GM21717 (cell line): Measurements from ENCODE around the gene NAA10.

Source experiments
- ATAC-seq: cut with Tn5 transposase; IDR thresholded peaks from one replicate; pipeline ENCODE4 v1.9.1; 2021; ENCODE audit warnings: mild to moderate bottlenecking, moderate library complexity; ENCODE audit not compliant: unreplicated experiment

NAA10 gene

DNA sequence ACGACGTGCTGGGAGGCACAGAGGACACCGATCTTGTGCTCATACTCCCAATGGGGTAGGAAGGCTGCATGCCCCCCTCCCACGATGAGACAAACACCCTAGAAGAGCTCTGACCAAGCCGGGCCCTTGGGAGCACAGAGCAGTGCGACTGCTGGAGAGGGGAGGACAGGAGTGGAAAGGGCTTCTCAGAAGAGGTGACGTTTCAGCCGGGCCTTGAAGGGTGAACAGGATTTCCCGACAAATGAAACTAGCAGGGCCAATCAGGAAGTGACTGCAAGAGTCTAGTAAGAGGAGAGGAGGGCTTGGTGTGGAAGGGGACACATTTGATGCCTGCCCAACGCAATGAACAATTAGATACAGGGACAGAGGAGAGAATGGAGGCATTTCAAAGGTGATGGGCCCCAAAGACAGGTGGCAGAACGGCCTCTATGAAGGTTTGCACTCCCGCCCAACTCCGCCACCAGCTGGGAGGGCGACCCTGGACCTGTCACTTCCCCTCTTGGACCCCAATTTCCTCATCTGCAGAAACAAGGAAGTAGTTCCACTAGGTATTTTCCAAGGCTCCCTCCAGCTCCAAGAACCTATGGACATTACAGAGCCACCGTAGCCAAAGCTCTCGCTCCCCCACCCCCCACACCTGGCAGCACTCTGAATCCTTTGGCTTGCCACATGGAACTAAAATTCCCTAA lies 32.8 kb upstream of the NAA10 start:
- no peak for ATAC-seq

DNA sequence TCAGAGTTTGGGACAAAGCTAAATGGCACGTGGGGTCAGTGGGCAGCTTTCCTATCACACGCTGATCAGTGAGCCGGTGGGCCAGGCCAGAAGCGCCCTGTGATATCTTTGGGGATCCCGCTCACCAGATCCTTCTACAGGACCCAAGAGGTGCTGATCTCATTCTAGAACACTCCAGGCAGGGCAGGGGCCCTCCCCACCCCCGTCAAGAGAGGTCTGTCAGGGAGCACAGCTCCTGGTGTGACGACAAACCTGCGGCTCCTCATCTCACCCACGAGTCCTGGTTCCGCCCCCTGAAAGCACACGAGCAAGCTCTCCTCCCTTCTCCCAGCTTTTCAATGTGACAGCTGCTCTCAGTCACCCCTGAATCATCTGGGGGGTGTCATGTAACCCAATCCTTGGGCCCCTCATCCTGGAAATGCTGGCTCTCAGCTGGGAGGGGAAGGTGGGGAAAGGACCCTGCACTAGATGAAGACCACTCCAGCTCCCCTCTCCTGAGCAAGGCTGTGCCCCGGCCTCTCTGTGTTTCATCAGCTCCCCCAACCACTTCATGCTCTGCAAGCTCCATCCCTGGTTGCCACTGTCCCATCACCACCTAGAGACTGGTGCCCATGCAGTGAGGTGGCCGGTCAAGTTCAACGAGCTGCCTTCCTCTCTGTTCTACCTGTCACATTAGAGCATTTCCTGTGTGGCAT lies 32.2 kb upstream of the NAA10 start:
- ATAC-seq: no peak

DNA sequence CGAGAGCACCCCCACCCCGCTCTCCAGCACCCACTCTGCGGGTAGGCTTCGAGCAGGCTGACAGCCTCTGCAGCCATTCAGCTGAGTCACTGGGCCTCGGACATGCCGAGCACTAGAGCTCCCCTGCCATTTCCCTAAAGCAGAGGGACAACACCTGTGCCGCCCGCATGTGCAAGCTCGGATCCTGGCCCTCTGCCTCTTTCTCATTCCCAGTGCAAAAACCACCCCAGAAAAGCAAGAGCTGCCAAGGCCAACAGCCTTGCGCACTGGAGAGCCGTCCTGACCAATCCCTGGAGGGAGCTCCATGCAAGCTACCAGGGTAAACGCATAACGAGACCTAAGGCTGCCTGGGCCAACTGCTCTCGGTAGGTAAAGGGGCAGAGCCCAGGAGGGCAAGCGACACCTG lies 31.4 kb upstream of the NAA10 start:
- no peak for ATAC-seq

DNA sequence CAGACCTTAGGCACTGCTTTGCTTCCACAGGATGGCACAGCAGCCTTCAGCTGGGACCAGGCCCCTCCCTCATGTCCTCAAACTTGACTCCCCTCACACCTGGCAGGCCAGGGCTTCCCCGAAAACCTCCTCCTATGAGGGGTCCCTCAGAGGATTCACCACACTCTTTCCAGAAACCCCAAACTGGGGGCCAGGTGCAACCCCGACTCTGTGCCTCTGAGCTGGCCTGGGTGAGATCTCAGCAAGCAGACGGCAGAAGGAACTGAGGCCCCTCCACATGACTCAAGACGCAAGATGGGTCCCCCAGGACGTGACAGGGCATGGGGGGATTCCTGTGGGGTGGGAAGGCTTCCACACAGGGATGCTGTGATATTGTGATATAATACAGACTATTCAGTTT lies 30.6 kb upstream of the NAA10 start:
- no peak for ATAC-seq

DNA sequence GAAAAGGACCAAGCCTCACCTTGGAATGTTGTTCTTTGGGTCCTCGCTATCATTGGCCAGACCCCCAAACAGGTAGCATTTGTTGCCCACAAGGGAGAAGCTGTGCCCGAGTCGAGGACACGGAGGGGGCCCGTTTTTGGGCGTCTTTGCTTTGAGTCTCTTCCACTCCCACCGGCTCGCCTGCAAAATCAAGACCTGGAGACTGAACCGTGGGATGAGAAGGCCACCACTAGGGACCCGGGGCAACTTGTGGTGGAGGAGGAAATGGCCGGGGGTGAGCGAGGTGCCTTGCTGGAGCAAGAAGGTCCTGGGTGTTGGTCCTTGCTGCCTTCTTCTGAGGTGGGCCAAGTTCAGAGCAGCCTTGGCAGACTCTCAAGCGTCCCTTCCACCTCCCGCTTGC lies 29.3 kb upstream of the NAA10 start:
- no peak for ATAC-seq

DNA sequence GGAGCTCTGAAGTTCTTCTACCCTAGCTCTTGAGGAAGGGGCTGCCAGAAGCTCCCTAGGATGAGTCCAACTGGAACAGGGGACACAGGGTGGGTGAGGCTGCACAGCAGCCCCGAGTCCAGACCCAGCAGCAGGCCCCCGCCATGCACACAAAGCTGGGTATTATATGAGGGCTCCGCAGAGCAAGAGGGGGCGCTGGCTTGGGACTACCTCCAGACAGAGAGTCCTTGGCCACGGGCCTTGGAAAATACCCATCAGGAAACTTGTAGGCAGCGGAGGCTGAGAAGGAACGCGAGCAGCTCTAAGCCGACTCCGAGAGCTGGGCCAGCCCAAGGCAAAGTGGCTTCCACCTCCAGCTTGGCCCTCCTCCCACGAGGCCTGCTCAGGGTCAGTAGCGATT lies 28.7 kb upstream of the NAA10 start:
- no peak for ATAC-seq

DNA sequence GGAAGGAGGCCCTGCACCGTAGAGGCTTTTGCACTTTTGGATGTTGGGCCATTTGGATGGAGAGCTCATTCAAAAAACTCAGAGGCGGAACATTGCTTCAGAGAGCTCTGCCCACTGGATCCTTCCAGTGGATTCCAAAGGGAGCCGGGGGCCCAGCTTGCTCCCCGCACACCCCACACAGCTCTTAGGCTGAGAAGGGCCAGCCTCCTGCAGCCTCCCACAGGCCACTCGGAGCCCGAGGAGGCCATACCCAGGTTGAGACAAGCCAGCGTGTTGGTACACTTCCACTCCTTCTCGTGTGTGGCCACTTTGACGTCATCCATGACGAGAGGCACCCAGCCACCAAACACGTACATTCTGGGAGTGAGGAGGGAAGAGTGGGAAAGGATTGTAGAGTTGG lies 26.5 kb upstream of the NAA10 start:
- no peak for ATAC-seq

DNA sequence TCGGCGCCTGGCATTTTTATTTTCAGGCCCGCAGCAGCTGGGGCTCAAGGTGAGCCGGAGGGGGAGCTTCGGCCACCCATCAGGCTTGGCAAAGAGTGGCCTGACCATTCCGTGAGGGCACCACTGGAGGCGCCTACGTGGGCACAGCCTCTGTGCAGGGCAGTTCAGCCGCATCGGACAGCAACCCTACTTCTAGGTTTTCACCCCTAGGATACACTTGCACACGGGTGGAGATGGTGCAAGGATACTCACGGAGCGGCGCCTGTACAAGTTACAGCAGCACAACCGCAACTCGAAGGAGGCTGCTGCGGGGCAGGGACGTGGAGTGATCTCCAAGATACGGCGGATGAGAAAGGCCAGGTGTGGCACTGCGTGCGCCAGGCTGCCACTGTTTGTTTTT lies 25.9 kb upstream of the NAA10 start:
- no peak for ATAC-seq

DNA sequence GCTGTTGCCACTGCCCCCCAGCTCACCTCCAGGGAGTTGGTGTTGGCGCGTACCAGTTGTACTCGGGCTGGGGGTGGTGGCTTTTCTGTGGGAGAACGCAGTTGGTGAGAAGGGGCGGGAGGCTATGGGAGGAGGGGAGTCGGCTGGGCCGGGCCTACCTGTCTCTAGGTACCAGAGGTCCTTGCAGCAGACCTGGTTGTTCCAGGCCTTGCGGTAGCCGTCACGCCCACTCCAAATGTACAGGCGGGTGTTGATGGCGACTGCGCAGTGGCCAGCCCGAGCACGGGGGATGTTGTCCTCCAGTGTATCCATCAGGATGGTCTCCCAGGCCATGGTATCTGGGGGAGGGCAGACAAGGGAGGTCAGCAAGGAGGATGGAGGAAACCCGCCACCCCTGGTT lies 25.2 kb upstream of the NAA10 start:
- no peak for ATAC-seq

DNA sequence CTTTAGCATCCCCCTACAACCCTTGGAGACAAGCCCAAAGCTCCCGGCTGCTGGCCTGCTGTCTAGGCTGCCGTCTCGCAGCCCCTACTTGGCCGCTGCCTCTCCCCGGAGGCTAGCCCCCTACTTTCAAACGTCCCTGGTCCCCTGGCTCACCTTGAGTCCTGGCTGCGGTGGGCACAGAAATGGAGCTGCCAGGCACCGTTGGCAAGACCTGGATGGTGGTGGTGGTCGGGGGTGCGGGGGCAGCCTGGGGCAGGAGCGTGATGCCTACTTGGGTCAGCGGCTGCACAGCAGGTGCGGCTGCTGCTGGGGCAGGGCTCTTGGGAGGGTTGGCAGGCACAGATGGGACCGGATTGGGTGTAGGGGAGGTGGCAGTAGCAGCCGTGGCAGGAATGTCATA lies 24.8 kb upstream of the NAA10 start:
- ATAC-seq: no peak

DNA sequence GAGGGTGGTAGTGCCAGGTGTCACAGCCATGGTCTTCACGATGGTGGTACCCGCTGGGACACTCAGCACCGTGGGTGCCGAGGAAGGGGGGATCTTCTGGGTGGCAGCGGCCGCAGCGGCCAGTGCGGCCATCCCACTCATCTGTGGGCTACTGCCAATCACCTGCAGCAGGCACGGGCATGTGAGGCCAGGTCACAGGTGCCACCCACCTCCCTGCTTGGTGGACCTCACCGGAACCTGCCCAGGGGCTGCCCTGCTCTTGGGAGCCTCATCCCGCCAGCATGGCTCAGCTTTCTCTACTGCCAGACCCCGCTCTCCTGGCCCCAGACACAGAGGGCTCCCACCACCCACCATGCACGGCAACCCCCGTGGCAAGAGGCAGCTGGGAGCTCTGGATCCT lies 23.8 kb upstream of the NAA10 start:
- no peak for ATAC-seq

DNA sequence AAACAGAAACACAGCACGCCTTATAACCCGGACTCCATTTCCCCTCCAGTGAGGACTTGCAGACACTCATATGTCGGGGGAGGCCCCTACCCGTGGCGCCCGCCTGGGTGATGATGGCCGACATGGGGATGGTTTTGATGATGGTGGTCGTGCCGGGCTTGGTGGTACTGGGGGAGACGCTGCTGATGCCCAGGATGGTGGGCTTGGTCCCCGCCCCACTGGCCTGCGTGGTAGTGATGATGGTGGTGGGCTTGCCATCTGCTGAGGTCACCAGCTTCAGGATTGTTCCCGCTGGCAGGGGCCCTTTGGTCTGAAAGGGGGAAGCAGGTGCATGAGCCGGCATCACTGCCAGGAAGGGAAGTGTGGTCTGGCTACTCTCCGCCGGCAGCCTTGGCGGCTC lies 22.4 kb upstream of the NAA10 start:
- no peak for ATAC-seq

DNA sequence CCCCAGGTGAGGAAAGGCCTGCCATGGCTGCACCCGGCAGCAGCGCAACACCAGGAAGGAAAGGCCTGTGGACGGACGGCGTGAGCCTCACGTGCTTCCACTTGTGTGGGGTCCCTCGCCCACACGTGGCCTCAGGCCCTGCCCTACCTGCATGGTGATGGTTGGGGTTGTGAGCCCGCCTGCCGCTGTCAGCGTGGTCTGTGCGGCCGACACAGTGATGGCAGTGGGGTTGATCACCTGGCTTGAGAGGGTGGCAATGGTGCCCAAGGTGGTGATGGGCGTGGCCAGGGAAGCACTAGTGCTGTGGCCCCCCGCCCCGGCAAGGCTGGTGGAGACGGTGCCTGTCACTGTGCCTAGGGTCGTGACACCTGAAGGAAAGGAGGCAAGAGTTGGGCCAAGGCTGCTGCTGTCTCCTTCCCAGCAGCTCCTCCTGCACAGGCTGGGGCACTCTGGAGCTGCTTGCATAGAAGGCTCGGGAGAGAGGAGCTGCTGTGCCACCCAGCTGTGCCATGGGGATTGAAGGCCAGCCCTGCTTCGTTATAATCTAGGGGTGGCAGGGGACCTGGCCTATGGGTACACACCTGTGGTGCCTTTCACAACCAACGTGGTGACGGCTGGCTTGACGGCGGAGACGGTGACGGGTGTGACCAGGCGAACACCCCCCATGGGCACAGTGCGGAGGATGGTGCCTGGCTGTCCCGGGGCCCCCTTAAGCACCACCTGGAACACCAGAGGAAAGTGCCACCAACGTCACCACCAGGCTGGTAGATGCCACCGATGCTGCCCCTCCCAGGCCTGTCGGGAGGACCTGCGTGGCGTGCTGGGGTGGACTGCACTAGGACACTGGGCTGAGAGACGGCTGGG lies 21.4 kb upstream of the NAA10 start:
- ATAC-seq: no peak

DNA sequence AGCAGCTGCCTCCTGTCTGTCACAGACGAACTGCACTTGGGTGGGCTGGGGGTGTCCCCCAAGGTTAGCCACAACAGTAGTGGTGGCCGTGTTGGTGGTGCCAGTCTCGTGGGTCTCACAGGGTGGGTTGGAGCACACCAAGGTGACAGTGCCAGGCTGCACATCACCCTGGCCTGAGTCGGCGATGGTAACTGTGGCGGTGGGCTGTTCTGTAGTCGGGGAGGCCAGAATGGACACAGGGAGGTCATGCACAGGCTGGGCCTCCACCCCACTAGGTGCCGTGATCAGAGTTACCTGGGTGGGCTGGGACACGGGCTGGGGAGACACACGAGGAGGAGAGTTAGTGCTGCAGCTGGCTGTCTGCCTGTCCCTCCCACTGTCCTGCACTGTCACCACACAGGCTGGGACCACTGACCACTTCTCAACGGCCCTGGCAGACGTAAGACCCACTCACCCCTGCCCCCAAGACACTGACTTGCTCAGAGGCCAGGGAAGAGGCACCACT lies 20.4 kb upstream of the NAA10 start:
- no peak for ATAC-seq

DNA sequence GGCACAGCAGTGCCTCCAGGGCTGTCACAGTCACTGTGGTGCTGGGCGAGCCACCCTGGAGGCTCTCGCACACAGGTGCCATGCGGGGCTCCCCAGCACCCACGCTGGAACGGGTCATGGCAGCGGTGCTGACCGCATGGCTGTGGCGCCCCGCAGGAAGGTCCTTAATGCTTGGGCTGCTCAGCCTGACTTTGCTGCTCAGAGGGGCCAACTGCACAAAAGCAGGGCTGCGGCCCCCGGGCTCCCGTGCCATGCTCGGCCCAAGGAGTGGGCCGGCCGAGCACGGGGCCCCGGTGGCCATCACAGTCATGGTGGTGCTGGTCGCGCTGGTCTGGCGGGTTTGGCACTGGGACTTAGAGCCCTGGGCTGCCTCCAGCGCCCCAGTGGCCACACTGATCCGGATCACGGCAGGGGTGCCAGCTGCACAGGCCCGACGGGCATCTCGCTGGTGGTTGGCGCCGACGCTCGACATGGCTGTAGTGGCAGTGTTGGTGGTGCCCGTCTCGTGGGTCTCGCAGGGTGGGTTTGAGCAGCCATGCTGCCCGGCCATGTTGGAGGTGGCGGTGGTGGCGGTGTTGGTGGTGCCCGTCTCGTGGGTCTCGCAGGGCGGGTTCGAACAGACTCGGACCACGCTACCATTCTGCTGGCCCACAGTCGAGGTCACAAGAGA lies 19.9 kb upstream of the NAA10 start:
- ATAC-seq: no peak

DNA sequence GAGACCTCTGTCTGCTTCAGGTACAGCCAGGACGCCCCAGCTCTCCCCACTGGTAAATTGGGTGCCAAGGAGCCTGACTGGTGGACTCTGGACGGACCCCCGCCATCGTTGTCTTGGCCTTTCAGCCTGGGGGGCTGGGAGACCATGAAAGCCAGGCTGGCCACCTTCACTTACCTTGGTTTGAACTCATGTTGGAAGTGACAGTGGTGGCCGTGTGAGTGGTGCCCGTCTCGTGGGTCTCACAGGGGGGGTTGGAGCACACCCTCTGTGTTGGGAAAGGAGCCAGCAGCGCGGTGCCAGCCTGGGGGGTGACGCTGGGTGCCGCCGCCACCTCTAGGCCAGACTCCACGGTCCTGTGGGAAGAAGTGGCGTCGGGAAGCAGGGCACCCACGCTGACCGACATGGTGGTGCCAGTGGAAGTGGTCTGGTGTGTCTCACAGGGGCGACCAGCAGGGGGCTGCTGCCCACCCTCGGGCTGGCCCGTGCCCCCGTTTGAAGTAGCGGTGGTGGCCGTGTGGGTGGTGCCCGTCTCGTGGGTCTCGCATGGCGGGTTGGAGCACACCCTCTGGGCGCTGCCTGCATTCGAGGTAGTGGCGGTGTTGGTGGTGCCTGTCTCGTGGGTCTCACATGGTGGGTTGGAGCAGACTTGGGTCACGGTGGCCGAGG lies 19.2 kb upstream of the NAA10 start:
- no peak for ATAC-seq

DNA sequence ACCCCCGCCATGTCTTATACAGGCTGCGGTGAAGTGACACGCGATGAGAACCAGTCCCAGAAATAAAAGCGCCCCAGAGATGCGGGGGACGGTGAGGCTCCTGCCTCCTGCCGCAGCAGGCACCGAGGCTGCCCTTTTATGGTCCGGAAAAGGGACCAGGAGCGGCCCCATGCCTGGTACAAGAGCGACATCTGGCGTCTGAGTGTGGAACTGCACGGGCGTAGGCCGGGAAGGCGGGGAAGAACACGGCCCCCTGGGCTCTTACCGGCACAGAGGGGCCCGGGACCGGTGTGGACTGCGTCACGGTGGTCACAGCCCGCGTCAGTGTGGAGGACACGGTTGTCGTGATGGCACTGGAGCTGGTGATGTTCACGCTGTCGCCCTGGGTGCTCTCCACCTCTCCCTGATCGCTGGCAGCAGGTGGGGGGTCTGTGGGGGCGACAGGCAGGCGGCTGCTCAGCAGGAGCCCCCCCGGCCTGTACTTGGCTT lies 18.5 kb upstream of the NAA10 start:
- peak; percentile 59 for ATAC-seq

DNA sequence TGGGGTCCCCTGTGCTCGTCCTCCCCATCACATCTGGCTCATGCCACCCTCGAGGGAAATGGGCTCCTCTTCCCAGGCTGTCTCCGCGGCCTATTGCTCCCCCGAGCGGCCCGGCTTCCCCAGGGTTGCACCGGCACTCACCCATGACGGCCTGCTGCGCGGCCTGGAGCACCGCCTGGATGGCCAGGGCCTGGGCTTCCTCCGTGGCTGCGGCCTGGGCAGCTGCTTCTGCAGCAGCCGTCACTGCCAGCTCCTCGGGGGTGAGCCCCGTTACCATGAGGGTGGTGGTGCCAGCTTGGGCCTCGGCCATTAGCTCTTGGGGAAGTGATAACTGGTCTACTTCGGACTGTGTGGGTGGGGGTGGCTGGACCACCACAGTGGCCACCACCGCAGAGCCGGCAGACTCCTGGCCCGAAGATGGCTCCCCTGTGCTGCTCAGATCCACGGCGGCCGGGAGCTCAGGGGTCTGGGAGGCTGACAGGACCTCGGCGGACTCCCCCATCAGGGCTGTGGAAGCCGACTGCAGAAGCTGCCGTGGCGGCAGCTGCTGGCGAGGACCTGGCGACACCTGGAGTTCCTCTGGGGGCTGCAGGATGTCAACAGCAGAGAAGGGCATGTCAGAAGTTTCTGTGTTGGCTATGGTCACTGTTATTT lies 17.7 kb upstream of the NAA10 start:
- ATAC-seq: no peak

DNA sequence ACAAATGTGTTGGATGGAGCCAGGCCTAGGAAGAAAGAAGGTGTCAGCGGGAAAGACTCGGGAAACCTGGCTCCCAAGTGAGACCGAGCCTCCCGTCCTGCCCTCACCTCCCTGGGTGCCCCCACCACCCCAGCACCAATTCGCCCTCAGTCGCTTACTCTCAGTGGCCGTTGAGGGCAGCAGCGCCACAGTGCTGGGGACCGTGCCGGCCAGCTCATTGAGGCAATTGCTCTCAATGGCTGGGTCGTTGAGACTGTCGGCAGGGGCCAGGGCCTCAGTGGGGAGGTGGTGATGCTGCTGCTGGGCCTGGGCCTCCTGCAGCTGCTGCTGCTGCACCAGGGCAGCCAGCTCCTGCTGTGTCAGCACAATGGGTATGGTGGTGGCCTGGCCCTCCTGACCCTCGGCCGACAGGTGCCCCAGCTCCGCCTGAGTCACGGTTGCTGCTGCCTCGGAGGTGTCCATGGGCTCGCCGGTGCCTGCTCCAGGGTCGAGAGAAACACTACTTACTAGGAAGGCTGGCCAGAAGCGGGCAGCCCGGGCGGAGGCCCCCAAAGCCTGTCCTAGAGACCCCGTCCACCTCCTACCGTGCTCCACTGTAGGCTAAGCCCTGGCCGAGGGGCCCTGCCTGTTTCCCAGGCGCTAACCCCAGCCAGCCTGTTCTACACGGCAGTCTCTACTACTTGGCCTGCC lies 17.0 kb upstream of the NAA10 start:
- no peak for ATAC-seq
